PFSK-1 (cell line): ENCODE measurements around the gene NUB1.

Experiments used
- FOXP2 ChIP-seq: optimal IDR thresholded peaks from 2 replicates; pipeline ENCODE3; 2011; ENCODE audit warnings: borderline replicate concordance, control low read depth, inconsistent platforms; ENCODE audit not compliant: insufficient read depth; ENCODE audit errors: extremely low read length, extremely low read depth
- POLR2AphosphoS5 ChIP-seq: IDR thresholded peaks from 2 replicates; pipeline ENCODE4 v1.6.1; 2012; ENCODE audit warnings: low read depth, mild to moderate bottlenecking, control low read depth, low read length, moderate library complexity
- REST ChIP-seq, 2 experiments: IDR thresholded peaks; 2 replicates each; pipeline versions ENCODE4 v1.6.1 to v1.8.0; 2011 to 2012; ENCODE audit warnings: low read depth in 2 of 2, low read length in 2 of 2, control low read depth in 1 of 2, inconsistent platforms in 1 of 2, mild to moderate bottlenecking in 1 of 2, moderate library complexity in 1 of 2; ENCODE audit not compliant: insufficient read depth in 1 of 2
- SIN3A ChIP-seq: IDR thresholded peaks from 2 replicates; pipeline ENCODE4 v1.6.1; 2012; ENCODE audit warnings: mild to moderate bottlenecking, low read length, moderate library complexity, borderline replicate concordance; ENCODE audit not compliant: insufficient read depth
- TAF1 ChIP-seq: IDR thresholded peaks from 2 replicates; pipeline ENCODE4 v1.6.1; 2012; ENCODE audit warnings: low read length, control low read depth, borderline replicate concordance; ENCODE audit not compliant: insufficient read depth

Gene NUB1

GRCh38 chr7:151330181-151330580, 11.4 kb upstream of the NUB1 start:
- TF ChIP-seq FOXP2 (no peak), REST (IDR thresholded peaks at IDR 0.05; ENCODE audit: insufficient read depth in 1 of 2, low read depth in 2 of 2, low read length in 2 of 2) (no peak), POLR2AphosphoS5 (no peak), TAF1 (no peak), SIN3A (no peak)

GRCh38 chr7:151330661-151331060, 11.0 kb upstream of the NUB1 start:
- no peak for TF ChIP-seq TAF1
- no peak for TF ChIP-seq SIN3A
- no peak for TF ChIP-seq REST (IDR thresholded peaks at IDR 0.05; ENCODE audit: insufficient read depth in 1 of 2, low read depth in 2 of 2, low read length in 2 of 2)
- no peak for TF ChIP-seq FOXP2
- TF ChIP-seq POLR2AphosphoS5 = no peak

GRCh38 chr7:151334628-151335027, 7.0 kb upstream of the NUB1 start:
- TF ChIP-seq POLR2AphosphoS5 = no peak
- no peak for TF ChIP-seq REST (IDR thresholded peaks at IDR 0.05; ENCODE audit: insufficient read depth in 1 of 2, low read depth in 2 of 2, low read length in 2 of 2)
- TF ChIP-seq TAF1 = no peak
- TF ChIP-seq SIN3A = no peak
- no peak for TF ChIP-seq FOXP2

- TF ChIP-seq REST (IDR thresholded peaks at IDR 0.05; ENCODE audit: insufficient read depth in 1 of 2, low read depth in 2 of 2, low read length in 2 of 2) (no peak), TAF1 (no peak), FOXP2 (no peak), SIN3A (no peak), POLR2AphosphoS5 (no peak)
Measured at GRCh38 chr7:151336027-151336708, 5.4 kb upstream of the NUB1 start.

GRCh38 chr7:151337346-151337745, 4.3 kb upstream of the NUB1 start:
- TF ChIP-seq TAF1 (no peak), REST (IDR thresholded peaks at IDR 0.05; ENCODE audit: insufficient read depth in 1 of 2, low read depth in 2 of 2, low read length in 2 of 2) (no peak), FOXP2 (no peak), SIN3A (no peak), POLR2AphosphoS5 (no peak)
